Hindlimb muscle (tissue), 1 donor: ENCODE results near the gene EIF4G3. TPM values are rescaled to one million over a fixed set of nuclear protein-coding genes. Genes with fewer than 3 reads are reported as not detected.
A peak's percentile ranks its signal among the peaks of the same experiment; 100 is the strongest.
"Not testable (repeated sequence)": the region's sequence is repeated elsewhere in the genome, so short reads cannot be mapped to it uniquely, and the experiment has no call there.

ENCODE experiments used
- DNase-seq: peaks from one replicate; pipeline ENCODE4 v3.0.0-alpha.2; 2013
- polyA plus RNA-seq: library from polyadenylated mRNA; unstranded; fragments of 120-200 nt; gene quantifications from one replicate; pipeline ENCODE4 v1.2.1, GENCODE V29; 2013; ENCODE audit not compliant: insufficient read length

EIF4G3 gene
- polyA plus RNA-seq, 1 donor, result 33.8 TPM

- DNase-seq, result no peak
Observed at GRCh38 chr1:21066356-21067012, 110.2 kb downstream of the EIF4G3 start.

GRCh38 chr1:21065851-21066250, 110.8 kb downstream of the EIF4G3 start:
- no peak for DNase-seq

- DNase-seq, result no peak
Observed at GRCh38 chr1:21064057-21064456, 112.6 kb downstream of the EIF4G3 start.

- DNase-seq, result no peak
Observed at GRCh38 chr1:21060523-21060922, 116.2 kb downstream of the EIF4G3 start.

- DNase-seq, result no peak
Observed at GRCh38 chr1:21059021-21059420, 117.7 kb downstream of the EIF4G3 start.

- DNase-seq, result no peak
Observed at GRCh38 chr1:21058035-21058793, 118.5 kb downstream of the EIF4G3 start.

GRCh38 chr1:21053189-21053928, 123.3 kb downstream of the EIF4G3 start:
- DNase-seq, result not testable (repeated sequence)

GRCh38 chr1:21052034-21052433, 124.7 kb downstream of the EIF4G3 start:
- DNase-seq, result no peak

GRCh38 chr1:21051177-21051825, 125.4 kb downstream of the EIF4G3 start:
- DNase-seq, result no peak

GRCh38 chr1:21050031-21050430, 126.7 kb downstream of the EIF4G3 start:
- DNase-seq, result no peak

- DNase-seq, result no peak
Observed at GRCh38 chr1:21048462-21048861, 128.2 kb downstream of the EIF4G3 start.

- no peak for DNase-seq
Observed at GRCh38 chr1:21046132-21046531, 130.6 kb downstream of the EIF4G3 start.

- no peak for DNase-seq
Observed at GRCh38 chr1:21045351-21045750, 131.3 kb downstream of the EIF4G3 start.

GRCh38 chr1:21042929-21043605, 133.6 kb downstream of the EIF4G3 start:
- no peak for DNase-seq

- DNase-seq, result no peak
Observed at GRCh38 chr1:21041541-21041940, 135.2 kb downstream of the EIF4G3 start.

- no peak for DNase-seq
Observed at GRCh38 chr1:21037091-21037490, 139.6 kb downstream of the EIF4G3 start.

GRCh38 chr1:21035794-21036193, 140.9 kb downstream of the EIF4G3 start:
- DNase-seq, result no peak

- no peak for DNase-seq
Observed at GRCh38 chr1:21034725-21035628, 141.7 kb downstream of the EIF4G3 start.

- DNase-seq, result peak; percentile 50
Observed at GRCh38 chr1:21032741-21033140, 144.0 kb downstream of the EIF4G3 start.

- DNase-seq, result no peak
Observed at GRCh38 chr1:21030181-21030580, 146.5 kb downstream of the EIF4G3 start.

GRCh38 chr1:21028520-21029145, 148.1 kb downstream of the EIF4G3 start:
- DNase-seq, result no peak
